SK-N-SH (cell line): ENCODE results near the gene TK2.

Experiments
- CTCF ChIP-seq: fragments of 200-600 bp; sonication (generic); IDR thresholded peaks from 2 replicates; pipeline ENCODE4 v1.6.1; 2017; ENCODE audit warnings: antibody characterized with exemption, mild to moderate bottlenecking, moderate library complexity
- EP300 ChIP-seq, 2 experiments: IDR thresholded peaks; 2 replicates each; pipeline versions ENCODE4 v1.4.0 to v1.6.1; 2012; ENCODE audit warnings: borderline replicate concordance in 1 of 2, low read depth in 1 of 2, low read length in 1 of 2
- EZH2phosphoT487 ChIP-seq: fragments of 200-600 bp; sonication (generic); IDR thresholded peaks from 2 replicates; pipeline ENCODE4 v1.6.1; 2017; ENCODE audit warnings: low read depth, mixed run types, mild to moderate bottlenecking, antibody characterized with exemption, moderate library complexity, borderline replicate concordance
- FOXJ3 ChIP-seq: sonication (generic); formaldehyde crosslinking; IDR thresholded peaks from 2 replicates; pipeline ENCODE4 v1.5.1; 2020; ENCODE audit warnings: mild to moderate bottlenecking, missing genetic modification reagents
- JUND ChIP-seq: IDR thresholded peaks from 2 replicates; pipeline ENCODE4 v1.4.0; 2012
- MAX ChIP-seq: IDR thresholded peaks from 2 replicates; pipeline ENCODE4 v1.4.0; 2012; ENCODE audit warnings: low read depth
- POLR2AphosphoS5 ChIP-seq: IDR thresholded peaks from 2 replicates; pipeline ENCODE4 v1.6.1; 2012; ENCODE audit warnings: low read depth, low read length
- RFX5 ChIP-seq: IDR thresholded peaks from 2 replicates; pipeline ENCODE4 v1.6.1; 2012; ENCODE audit warnings: mild to moderate bottlenecking, improper control_type of control experiment, low read length
- RXRA ChIP-seq: IDR thresholded peaks from 2 replicates; pipeline ENCODE4 v1.4.0; 2012; ENCODE audit warnings: low read depth, mild to moderate bottlenecking, borderline replicate concordance
- SIN3A ChIP-seq: IDR thresholded peaks from 2 replicates; pipeline ENCODE4 v1.6.1; 2012; ENCODE audit warnings: low read depth, mild to moderate bottlenecking, low read length, moderate library complexity, borderline replicate concordance
- TEAD4 ChIP-seq: IDR thresholded peaks from 2 replicates; pipeline ENCODE4 v1.4.0; 2012; ENCODE audit warnings: mild to moderate bottlenecking, borderline replicate concordance; ENCODE audit not compliant: insufficient read depth

- TF ChIP-seq CTCF (no peak), MAX (no peak), EZH2phosphoT487 (no peak), JUND (no peak), EP300 (IDR thresholded peaks at IDR 0.05; ENCODE audit: borderline replicate concordance in 1 of 2, low read depth in 1 of 2, low read length in 1 of 2) (no peak), POLR2AphosphoS5 (no peak), FOXJ3 (CRISPR knock-in tag) (no peak), RXRA (no peak), TEAD4 (no peak), SIN3A (no peak), RFX5 (no peak)
These were observed 80.5 kb downstream of the TK2 start for GRCh38 chr16:66469291-66469946.
